ENCODE results near the gene GXYLT1.

The GXYLT1 gene

DNA sequence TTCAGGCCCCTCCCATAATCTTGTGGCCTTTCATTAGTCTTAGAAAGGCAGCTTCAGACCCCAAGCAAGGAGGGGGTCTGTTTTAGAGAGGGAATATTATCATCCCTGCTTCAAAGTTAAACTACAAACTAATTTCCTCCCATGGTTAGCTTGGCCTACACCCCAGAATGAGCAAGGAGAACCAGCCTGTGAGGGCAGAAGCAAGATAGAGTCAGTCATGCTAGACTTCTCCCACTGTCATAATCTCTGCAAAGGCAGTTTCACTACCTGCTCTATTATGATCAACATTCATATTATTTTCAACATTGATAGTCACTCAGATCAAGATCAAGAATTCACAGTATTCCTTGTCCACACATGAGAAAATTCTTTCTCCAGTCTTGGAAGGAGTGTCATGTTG, 105.1 kb downstream of the GXYLT1 start:
- no peak for FAIRE-seq
- DNase-seq (ENCODE audit: insufficient read length, low spot score): no peak
- TF ChIP-seq, protein P1, sequence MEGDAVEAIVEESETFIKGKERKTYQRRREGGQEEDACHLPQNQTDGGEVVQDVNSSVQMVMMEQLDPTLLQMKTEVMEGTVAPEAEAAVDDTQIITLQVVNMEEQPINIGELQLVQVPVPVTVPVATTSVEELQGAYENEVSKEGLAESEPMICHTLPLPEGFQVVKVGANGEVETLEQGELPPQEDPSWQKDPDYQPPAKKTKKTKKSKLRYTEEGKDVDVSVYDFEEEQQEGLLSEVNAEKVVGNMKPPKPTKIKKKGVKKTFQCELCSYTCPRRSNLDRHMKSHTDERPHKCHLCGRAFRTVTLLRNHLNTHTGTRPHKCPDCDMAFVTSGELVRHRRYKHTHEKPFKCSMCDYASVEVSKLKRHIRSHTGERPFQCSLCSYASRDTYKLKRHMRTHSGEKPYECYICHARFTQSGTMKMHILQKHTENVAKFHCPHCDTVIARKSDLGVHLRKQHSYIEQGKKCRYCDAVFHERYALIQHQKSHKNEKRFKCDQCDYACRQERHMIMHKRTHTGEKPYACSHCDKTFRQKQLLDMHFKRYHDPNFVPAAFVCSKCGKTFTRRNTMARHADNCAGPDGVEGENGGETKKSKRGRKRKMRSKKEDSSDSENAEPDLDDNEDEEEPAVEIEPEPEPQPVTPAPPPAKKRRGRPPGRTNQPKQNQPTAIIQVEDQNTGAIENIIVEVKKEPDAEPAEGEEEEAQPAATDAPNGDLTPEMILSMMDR (IDR thresholded peaks at IDR 0.05; ENCODE audit: insufficient read depth, missing control alignments): no peak

DNA sequence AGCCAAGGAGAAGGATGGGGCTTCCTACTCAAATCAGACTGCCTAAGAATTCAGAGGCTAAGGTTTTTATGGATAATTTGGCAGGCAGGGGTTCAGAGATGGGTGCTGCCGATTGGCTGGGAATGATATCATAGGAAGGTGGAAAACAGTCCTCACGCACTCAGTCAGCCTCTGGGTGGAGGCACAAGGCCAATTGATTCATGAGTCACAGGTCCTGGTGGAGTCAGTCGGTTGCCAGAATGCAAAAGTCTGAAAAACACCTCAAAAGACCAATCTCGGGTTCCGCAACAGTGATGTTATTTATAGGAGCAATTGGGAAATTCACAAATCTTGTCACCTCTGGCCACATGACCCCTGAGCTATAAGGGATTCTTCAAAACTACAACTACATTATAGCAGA, 105.5 kb downstream of the GXYLT1 start:
- FAIRE-seq (no peak), DNase-seq (ENCODE audit: insufficient read length, low spot score) (no peak)
- TF ChIP-seq, protein P1 (IDR thresholded peaks at IDR 0.05; ENCODE audit: insufficient read depth, missing control alignments): no peak

DNA sequence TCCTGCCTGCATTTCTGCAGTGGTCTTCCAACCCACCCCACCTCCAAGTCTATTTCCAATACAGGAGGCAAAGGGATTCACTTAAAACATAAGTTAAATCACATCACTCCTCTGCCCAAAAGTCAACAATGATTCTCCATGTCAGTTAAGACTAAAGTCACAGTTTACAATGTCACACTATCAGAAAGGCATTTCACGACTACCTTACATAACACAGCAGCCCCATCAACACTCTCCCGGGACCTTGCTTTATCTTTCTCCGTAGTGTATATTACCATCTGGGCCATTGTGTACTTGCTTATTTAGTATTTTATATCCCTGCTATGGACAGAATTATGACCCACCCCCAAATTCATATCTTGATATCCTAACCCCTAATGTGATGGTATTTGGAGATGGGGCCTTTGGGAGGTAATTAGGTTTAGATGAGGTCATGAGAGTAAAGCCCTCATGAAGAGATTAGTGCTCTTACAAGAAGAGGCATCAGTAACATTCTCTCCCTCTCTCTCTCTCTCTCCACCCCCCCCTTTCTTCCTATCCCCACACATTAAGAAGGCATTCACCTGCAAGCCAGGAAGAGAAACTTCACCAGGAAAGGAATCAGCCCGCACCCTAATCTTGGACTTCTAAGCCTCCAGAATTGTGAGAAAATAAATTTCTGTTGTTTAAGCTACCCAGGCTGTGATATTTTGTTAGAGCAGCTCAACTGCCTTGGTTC, 112.7 kb downstream of the GXYLT1 start:
- no peak for DNase-seq (ENCODE audit: insufficient read length, low spot score)
- FAIRE-seq: no peak
- TF ChIP-seq, protein P1 (IDR thresholded peaks at IDR 0.05; ENCODE audit: insufficient read depth, missing control alignments): no peak

Data from D721Med (cell line).